OCI-LY7 (cell line): ENCODE results near the gene LZTR1. TPM values are rescaled to one million over a fixed set of nuclear protein-coding genes. Genes with fewer than 3 reads are reported as not detected.
A peak's percentile ranks its signal among the peaks of the same experiment; 100 is the strongest.
"Not testable (repeated sequence)": the region's sequence is repeated elsewhere in the genome, so short reads cannot be mapped to it uniquely, and the experiment has no call there.

Experiments used
- BruUV-seq: library from RNA; stranded (reverse); fragments of 400-500 nt; replicated peaks from 2 replicates; lab custom pipeline; 2021; lab: Mats Ljungman, UMichigan
- CTCF ChIA-PET: fragments of 300-600 bp; sonication (Branson Sonifier 250); formaldehyde crosslinking; loops from one replicate; lab custom pipeline; 2022; ENCODE audit warnings: antibody characterized with exemption; ENCODE audit not compliant: unreplicated experiment; lab: Charles Lee
- POLR2A ChIA-PET: fragments of 300-600 bp; sonication (Branson Sonifier 250); formaldehyde crosslinking; loops from one replicate; lab custom pipeline; 2022; ENCODE audit warnings: antibody characterized with exemption; lab: Charles Lee
- DNase-seq: peaks from one replicate; pipeline ENCODE4 v3.0.0-alpha.2; 2015; ENCODE audit warnings: low spot score
- H2AFZ ChIP-seq: fragments of 200-600 bp; sonication (generic), shearing (Covaris generic); 2 replicates; pipeline ENCODE4 v1.6.1; 2014; ENCODE audit warnings: mild to moderate bottlenecking, antibody characterized with exemption, low read length, moderate library complexity
- H3K27ac ChIP-seq: fragments of 200-600 bp; sonication (generic); 2 replicates; pipeline ENCODE4 v1.5.1; 2014; ENCODE audit warnings: mixed run types, low read depth, mild to moderate bottlenecking, moderate library complexity, low read length, inconsistent platforms; ENCODE audit not compliant: poor library complexity, severe bottlenecking
- H3K36me3 ChIP-seq: fragments of 200-600 bp; sonication (generic); 2 replicates; pipeline ENCODE4 v1.6.1; 2014; ENCODE audit warnings: mild to moderate bottlenecking, antibody characterized with exemption, low read length, moderate library complexity, mixed read lengths; ENCODE audit not compliant: insufficient read depth
- H3K4me1 ChIP-seq: fragments of 200-600 bp; sonication (generic); 2 replicates; pipeline ENCODE4 v1.5.1; 2014; ENCODE audit warnings: mild to moderate bottlenecking, low read length; ENCODE audit not compliant: insufficient read depth, poor library complexity, severe bottlenecking
- H3K4me2 ChIP-seq: fragments of 200-600 bp; sonication (generic); 2 replicates; pipeline ENCODE4 v1.6.1; 2014; ENCODE audit warnings: mild to moderate bottlenecking, low read length
- H3K4me3 ChIP-seq: fragments of 200-600 bp; sonication (generic); 2 replicates; pipeline ENCODE4 v1.5.1; 2014; ENCODE audit warnings: mild to moderate bottlenecking, low read depth, low read length; ENCODE audit not compliant: poor library complexity, severe bottlenecking
- H3K79me2 ChIP-seq: fragments of 200-600 bp; sonication (generic); 2 replicates; pipeline ENCODE4 v1.6.1; 2016; ENCODE audit warnings: low read depth, mild to moderate bottlenecking, low read length, moderate library complexity, mixed read lengths; ENCODE audit not compliant: insufficient read depth
- H3K9me2 ChIP-seq: fragments of 200-600 bp; sonication (generic); 2 replicates; pipeline ENCODE4 v1.6.1; 2016; ENCODE audit warnings: mild to moderate bottlenecking, low read length, mixed read lengths; ENCODE audit not compliant: insufficient read depth
- H3K9me3 ChIP-seq: fragments of 200-600 bp; sonication (generic); 2 replicates; pipeline ENCODE4 v1.6.1; 2014; ENCODE audit warnings: mild to moderate bottlenecking, mixed run types, low read length, mixed read lengths
- H4K20me1 ChIP-seq: fragments of 200-600 bp; sonication (generic); 2 replicates; pipeline ENCODE4 v1.6.1; 2014; ENCODE audit warnings: mild to moderate bottlenecking, antibody characterized with exemption, low read length, moderate library complexity, mixed read lengths; ENCODE audit not compliant: insufficient read depth
- CTCF ChIP-seq: fragments of 200-600 bp; sonication (generic); conservative IDR thresholded peaks from 2 replicates; pipeline ENCODE4 v1.5.1; 2014; ENCODE audit warnings: mild to moderate bottlenecking, antibody characterized with exemption, low read length, moderate library complexity, mixed read lengths
- EZH2phosphoT487 ChIP-seq: fragments of 200-600 bp; sonication (generic); IDR thresholded peaks from 2 replicates; pipeline ENCODE4 v1.6.1; 2018; ENCODE audit warnings: low read depth, borderline replicate concordance, mild to moderate bottlenecking, mixed run types, antibody characterized with exemption, low read length, moderate library complexity, mixed read lengths
- intact Hi-C: fragments of 100-400 bp; cut with micrococcal nuclease; formaldehyde crosslinking; loops from one replicate; pipeline ENCODE4 v1.10.0; 2022; ENCODE audit not compliant: unreplicated experiment
- total RNA-seq, 2 experiments: library from RNA; depleted of rRNA in 1 of 2; stranded (reverse); fragments of >200 nt in 1 of 2; shearing (Covaris generic) in 1 of 2; gene quantifications; 2 replicates each; pipeline ENCODE4 v1.2.3, GENCODE V29; 2014 to 2022

LZTR1 gene
- total RNA-seq, 2 experiments from 2014 or later, result 46.8 to 61.8 TPM

GRCh38 chr22:21001601-21002325 is 19.7 kb downstream of the LZTR1 start, which contains the start of gene THAP7:
THAP7 (minus strand) TSS chr22:21002118; CDS start chr22:21001911, 207 bp downstream.
- TSS peak; percentile 83 for BruUV-seq
- Histone ChIP-seq H3K4me3 (peak within 1 kb of the TSS; percentile 83), H3K27ac (peak within 1 kb of the TSS; percentile 96), H4K20me1 (no peaks in the 10 kb centered on the region), H3K36me3 (peaks cover 41% of the 10 kb centered on the region), H2AFZ (peak within 1 kb of the TSS; percentile 31; the same call in 1 of the 2 replicates), H3K9me2 (no peaks in the 10 kb centered on the region), H3K79me2 (peaks cover 30% of the 10 kb centered on the region), H3K4me1 (peaks cover 36% of the 10 kb centered on the region), H3K9me3 (no peaks in the 10 kb centered on the region), H3K4me2 (peak within 1 kb of the TSS; percentile 100)
- ChIA-PET CTCF (no interaction called here), POLR2A (interaction anchor here (0.8 to 1.3 kb wide), 4 partner anchors 12 to 79 kb away, joined by 3 to 4 read pairs (median 4); partner anchors contain the start of gene LZTR1)
- TF ChIP-seq CTCF (no peak), EZH2phosphoT487 (no peak)
- DNase-seq, result peak; percentile 97
- intact Hi-C loops, result loop anchor here (1.0 to 10.0 kb wide), 3 partner anchors 20 to 147 kb away; partner anchors contain the start of genes CRKL, PI4KA and SNAP29

DNA sequence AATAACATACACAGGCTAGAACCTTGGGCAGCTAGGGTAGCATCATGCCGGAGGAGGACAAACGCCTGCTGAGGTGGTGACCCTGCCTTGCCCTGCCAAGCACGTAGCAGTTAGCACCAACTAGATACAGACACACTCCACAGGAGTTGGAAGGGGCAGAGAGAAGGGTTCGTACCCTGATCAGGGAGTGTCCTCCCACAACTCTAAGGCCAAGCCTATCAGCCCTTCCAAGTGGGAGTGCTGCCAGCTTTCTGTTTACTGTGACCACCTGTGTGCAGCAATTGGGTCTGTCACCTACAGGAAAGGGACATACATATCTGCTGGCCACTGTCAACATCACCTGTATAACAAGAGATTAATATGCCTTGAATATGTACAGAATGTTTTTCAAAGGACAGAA is 21.7 kb downstream of the LZTR1 start:
- intact Hi-C loops, result loop anchor here (10.0 kb wide), 1 partner anchor 149 kb away; the partner anchor contains the start of genes PI4KA and SNAP29
- POLR2A ChIA-PET, result interaction anchor here (1.3 to 1.4 kb wide), 2 partner anchors 15 to 18 kb away, joined by 3 read pairs; no protein-coding TSS in a partner anchor
- DNase-seq, result no peak
- BruUV-seq, result no TSS peak
- Histone ChIP-seq H3K9me2 (no peaks in the 10 kb centered on the region), H3K4me3 (peak overlapping the region; percentile 83), H3K79me2 (peaks cover 30% of the 10 kb centered on the region), H3K4me2 (peak overlapping the region; percentile 100), H4K20me1 (no peaks in the 10 kb centered on the region), H2AFZ (no peak overlapping the region), H3K36me3 (peaks cover 25% of the 10 kb centered on the region), H3K9me3 (no peaks in the 10 kb centered on the region), H3K27ac (no peak overlapping the region), H3K4me1 (peaks cover 29% of the 10 kb centered on the region)
- no peak for TF ChIP-seq EZH2phosphoT487
- no peak for TF ChIP-seq CTCF
- CTCF ChIA-PET, result interaction anchor here (0.6 kb wide), 1 partner anchor 12 kb away, joined by 3 read pairs; no protein-coding TSS in a partner anchor

DNA sequence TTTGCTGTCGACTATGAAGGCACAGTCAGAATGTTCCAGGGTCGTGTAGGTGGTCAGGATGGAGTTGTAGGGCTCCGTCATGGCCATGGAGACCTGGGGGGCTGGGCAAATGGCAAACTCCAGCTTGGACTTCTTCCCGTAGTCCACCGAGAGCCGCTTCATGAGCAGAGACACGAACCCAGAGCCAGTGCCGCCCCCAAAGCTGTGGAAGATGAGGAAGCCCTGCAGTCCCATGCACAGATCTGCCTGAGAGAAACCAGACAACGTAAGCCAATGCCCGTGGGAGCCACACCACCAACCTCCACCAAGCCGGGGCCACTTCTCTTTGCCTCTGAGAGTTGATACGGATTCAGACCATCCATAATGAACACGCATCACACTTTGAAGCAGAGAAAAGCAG is 27.1 kb downstream of the LZTR1 start:
- CTCF ChIA-PET, BruUV-seq, H3K9me2 ChIP-seq, H3K4me2 ChIP-seq, H3K4me1 ChIP-seq, H4K20me1 ChIP-seq, H3K27ac ChIP-seq, H3K79me2 ChIP-seq, H3K4me3 ChIP-seq, DNase-seq, H3K9me3 ChIP-seq, H3K36me3 ChIP-seq, H2AFZ ChIP-seq: not testable (repeated sequence)
- POLR2A ChIA-PET, result interaction anchor here (0.5 kb wide), 1 partner anchor 65 kb away, joined by 3 read pairs; no protein-coding TSS in a partner anchor
- intact Hi-C loops, result loop anchor here (10.0 kb wide), 1 partner anchor 154 kb away; the partner anchor contains the start of genes PI4KA and SNAP29
